ENCODE measurements around the gene CASQ2. TPM values are rescaled to one million over a fixed set of nuclear protein-coding genes. Genes with fewer than 3 reads are reported as not detected.

Gene CASQ2
- total and polyA plus RNA-seq, 2 donors (not counting 1 experiment from before 2014, with no cell fraction given), result not detected

DNA sequence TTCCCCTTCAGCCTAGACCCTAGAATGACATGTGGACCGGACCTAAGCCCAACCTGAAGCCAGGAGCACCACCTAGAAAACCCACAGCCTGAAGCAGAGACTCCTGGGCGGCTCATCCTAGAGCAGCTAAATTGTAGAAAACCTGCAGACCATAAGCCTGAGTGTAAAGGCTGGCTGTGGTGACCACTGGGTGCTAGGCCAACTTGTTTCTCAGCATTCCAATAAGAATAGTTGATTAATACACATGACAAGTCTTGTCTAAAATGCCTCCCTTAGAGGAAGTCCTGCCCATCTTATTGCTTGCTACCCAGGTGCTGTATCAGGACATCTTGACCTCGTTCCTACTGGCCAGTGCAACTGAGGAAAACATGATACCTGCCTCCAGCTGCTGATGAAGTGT, 23.3 kb upstream of the CASQ2 start:
- Mint-ChIP-seq H3K4me3 (no peak overlapping the region), H3K27me3 (peaks cover 20% of the 10 kb centered on the region), H3K27ac (no peak overlapping the region), H3K4me1 (no peaks in the 10 kb centered on the region), H3K9me3 (ENCODE audit: insufficient read depth) (no peaks in the 10 kb centered on the region)
- ATAC-seq (ENCODE audit: low read depth) (no peak), DNase-seq (no peak)
- no peak overlapping the region for H3K4me3 ChIP-seq (ENCODE audit: control extremely low read depth in 1 of 5, extremely low read depth in 1 of 5, insufficient read depth in 1 of 5, low read depth in 2 of 5, low read length in 4 of 5)
- no peak overlapping the region for H2AFZ ChIP-seq (ENCODE audit: insufficient read depth, low read depth, low read length, poor library complexity, severe bottlenecking)
- intact Hi-C loops (cut with micrococcal nuclease), result no loop called here
- peaks cover 0 to 10% (median 2%) of the 10 kb centered on the region in 4 experiments for H3K27me3 ChIP-seq (replicated peaks in 1 of 4; ENCODE audit: control extremely low read depth in 1 of 4, control insufficient read depth in 3 of 4, insufficient read depth in 4 of 4, low read length in 3 of 4)
- TF ChIP-seq, protein P1, sequence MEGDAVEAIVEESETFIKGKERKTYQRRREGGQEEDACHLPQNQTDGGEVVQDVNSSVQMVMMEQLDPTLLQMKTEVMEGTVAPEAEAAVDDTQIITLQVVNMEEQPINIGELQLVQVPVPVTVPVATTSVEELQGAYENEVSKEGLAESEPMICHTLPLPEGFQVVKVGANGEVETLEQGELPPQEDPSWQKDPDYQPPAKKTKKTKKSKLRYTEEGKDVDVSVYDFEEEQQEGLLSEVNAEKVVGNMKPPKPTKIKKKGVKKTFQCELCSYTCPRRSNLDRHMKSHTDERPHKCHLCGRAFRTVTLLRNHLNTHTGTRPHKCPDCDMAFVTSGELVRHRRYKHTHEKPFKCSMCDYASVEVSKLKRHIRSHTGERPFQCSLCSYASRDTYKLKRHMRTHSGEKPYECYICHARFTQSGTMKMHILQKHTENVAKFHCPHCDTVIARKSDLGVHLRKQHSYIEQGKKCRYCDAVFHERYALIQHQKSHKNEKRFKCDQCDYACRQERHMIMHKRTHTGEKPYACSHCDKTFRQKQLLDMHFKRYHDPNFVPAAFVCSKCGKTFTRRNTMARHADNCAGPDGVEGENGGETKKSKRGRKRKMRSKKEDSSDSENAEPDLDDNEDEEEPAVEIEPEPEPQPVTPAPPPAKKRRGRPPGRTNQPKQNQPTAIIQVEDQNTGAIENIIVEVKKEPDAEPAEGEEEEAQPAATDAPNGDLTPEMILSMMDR (IDR thresholded peaks at IDR 0.05), result no peak
- TF ChIP-seq EZH2 (IDR thresholded peaks at IDR 0.05; ENCODE audit: borderline replicate concordance, insufficient read depth, low read depth, low read length, poor library complexity, severe bottlenecking), result no peak
- H3K79me2 ChIP-seq (ENCODE audit: control insufficient read depth, insufficient read depth, low read length), result no peaks in the 10 kb centered on the region
- H4K20me1 ChIP-seq (ENCODE audit: control insufficient read depth, insufficient read depth, low read length, poor library complexity, severe bottlenecking), result no peaks in the 10 kb centered on the region
- CTCF ChIA-PET, result no interaction called here
- H3K4me1 ChIP-seq (ENCODE audit: control insufficient read depth in 2 of 2, insufficient read depth in 2 of 2, low read length in 2 of 2), result no peaks in the 10 kb centered on the region
- POLR2A ChIA-PET, result no interaction called here
- WGBS (ENCODE audit: insufficient coverage), result 90% methylated on average over 2 of the region's 3 CpGs
- no peaks in the 10 kb centered on the region for H3K36me3 ChIP-seq (replicated peaks in 1 of 2; ENCODE audit: control extremely low read depth in 1 of 2, control insufficient read depth in 1 of 2, extremely low read depth in 1 of 2, insufficient read depth in 2 of 2, low read length in 1 of 2)
- no peak overlapping the region for H3K9ac ChIP-seq (ENCODE audit: low read length)
- no peak overlapping the region for H3K27ac ChIP-seq (ENCODE audit: low read length in 2 of 2)
- H3K9me3 ChIP-seq (ENCODE audit: control extremely low read depth in 1 of 3, control insufficient read depth in 2 of 3, insufficient read depth in 1 of 3, low read length in 2 of 3), result peaks cover 0 to 4% (median 0%) of the 10 kb centered on the region in 3 donors
- H3K4me2 ChIP-seq (replicated peaks; ENCODE audit: low read depth, low read length, poor library complexity, severe bottlenecking), result no peak overlapping the region

DNA sequence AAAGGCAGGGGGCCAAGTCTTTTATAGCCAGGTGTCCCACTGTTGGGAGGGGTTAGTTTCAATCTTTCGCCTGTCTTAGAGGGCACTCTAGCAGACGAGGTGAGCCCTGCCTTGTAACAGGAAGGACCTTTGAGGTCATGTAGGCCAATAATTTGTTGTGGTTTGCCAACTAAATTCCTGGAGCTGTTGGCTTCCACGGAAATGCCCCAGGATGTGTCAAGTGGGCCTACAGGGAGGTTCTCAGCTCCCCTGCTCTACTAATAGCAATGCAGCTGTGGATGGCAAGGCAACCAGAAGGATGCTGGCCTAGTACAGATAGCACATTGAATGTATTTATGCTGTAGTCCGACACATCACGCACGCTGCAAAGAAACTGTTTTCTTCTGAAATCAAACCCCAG, 22.3 kb upstream of the CASQ2 start:
- H3K4me1 Mint-ChIP-seq, result no peaks in the 10 kb centered on the region
- WGBS (ENCODE audit: insufficient coverage), result 94% methylated on average over 4 of the region's 6 CpGs
- no peak for ATAC-seq (ENCODE audit: low read depth)
- POLR2A ChIA-PET, result no interaction called here
- no peaks in the 10 kb centered on the region for H3K79me2 ChIP-seq (ENCODE audit: control insufficient read depth, insufficient read depth, low read length)
- peaks cover 0 to 10% (median 2%) of the 10 kb centered on the region in 4 experiments for H3K27me3 ChIP-seq (replicated peaks in 1 of 4; ENCODE audit: control extremely low read depth in 1 of 4, control insufficient read depth in 3 of 4, insufficient read depth in 4 of 4, low read length in 3 of 4)
- H3K9me3 ChIP-seq (ENCODE audit: control extremely low read depth in 1 of 3, control insufficient read depth in 2 of 3, insufficient read depth in 1 of 3, low read length in 2 of 3), result peaks cover 0 to 4% (median 0%) of the 10 kb centered on the region in 3 donors
- peaks cover 17% of the 10 kb centered on the region for H3K27me3 Mint-ChIP-seq
- no peaks in the 10 kb centered on the region for H3K9me3 Mint-ChIP-seq (ENCODE audit: insufficient read depth)
- H3K4me2 ChIP-seq (replicated peaks; ENCODE audit: low read depth, low read length, poor library complexity, severe bottlenecking), result no peak overlapping the region
- no peak overlapping the region for H3K9ac ChIP-seq (ENCODE audit: low read length)
- no peak overlapping the region for H3K27ac ChIP-seq (ENCODE audit: low read length in 2 of 2)
- no peaks in the 10 kb centered on the region for H3K36me3 ChIP-seq (replicated peaks in 1 of 2; ENCODE audit: control extremely low read depth in 1 of 2, control insufficient read depth in 1 of 2, extremely low read depth in 1 of 2, insufficient read depth in 2 of 2, low read length in 1 of 2)
- H3K27ac Mint-ChIP-seq, result no peak overlapping the region
- H2AFZ ChIP-seq (ENCODE audit: insufficient read depth, low read depth, low read length, poor library complexity, severe bottlenecking), result no peak overlapping the region
- H3K4me3 ChIP-seq (ENCODE audit: control extremely low read depth in 1 of 5, extremely low read depth in 1 of 5, insufficient read depth in 1 of 5, low read depth in 2 of 5, low read length in 4 of 5), result no peak overlapping the region
- TF ChIP-seq, protein P1 (IDR thresholded peaks at IDR 0.05), result no peak
- no peak for TF ChIP-seq EZH2 (IDR thresholded peaks at IDR 0.05; ENCODE audit: borderline replicate concordance, insufficient read depth, low read depth, low read length, poor library complexity, severe bottlenecking)
- H3K4me1 ChIP-seq (ENCODE audit: control insufficient read depth in 2 of 2, insufficient read depth in 2 of 2, low read length in 2 of 2), result no peaks in the 10 kb centered on the region
- no peak for DNase-seq
- intact Hi-C loops (cut with micrococcal nuclease), result no loop called here
- no peak overlapping the region for H3K4me3 Mint-ChIP-seq
- CTCF ChIA-PET, result no interaction called here
- no peaks in the 10 kb centered on the region for H4K20me1 ChIP-seq (ENCODE audit: control insufficient read depth, insufficient read depth, low read length, poor library complexity, severe bottlenecking)
